Measurements from ENCODE around the gene CACNA1G. TPM values are rescaled to one million over a fixed set of nuclear protein-coding genes. Genes with fewer than 3 reads are reported as not detected.
A peak's percentile ranks its signal among the peaks of the same experiment; 100 is the strongest.

The CACNA1G gene
- total RNA-seq, 1 experiment from 2014 or later: 0.04 TPM

DNA sequence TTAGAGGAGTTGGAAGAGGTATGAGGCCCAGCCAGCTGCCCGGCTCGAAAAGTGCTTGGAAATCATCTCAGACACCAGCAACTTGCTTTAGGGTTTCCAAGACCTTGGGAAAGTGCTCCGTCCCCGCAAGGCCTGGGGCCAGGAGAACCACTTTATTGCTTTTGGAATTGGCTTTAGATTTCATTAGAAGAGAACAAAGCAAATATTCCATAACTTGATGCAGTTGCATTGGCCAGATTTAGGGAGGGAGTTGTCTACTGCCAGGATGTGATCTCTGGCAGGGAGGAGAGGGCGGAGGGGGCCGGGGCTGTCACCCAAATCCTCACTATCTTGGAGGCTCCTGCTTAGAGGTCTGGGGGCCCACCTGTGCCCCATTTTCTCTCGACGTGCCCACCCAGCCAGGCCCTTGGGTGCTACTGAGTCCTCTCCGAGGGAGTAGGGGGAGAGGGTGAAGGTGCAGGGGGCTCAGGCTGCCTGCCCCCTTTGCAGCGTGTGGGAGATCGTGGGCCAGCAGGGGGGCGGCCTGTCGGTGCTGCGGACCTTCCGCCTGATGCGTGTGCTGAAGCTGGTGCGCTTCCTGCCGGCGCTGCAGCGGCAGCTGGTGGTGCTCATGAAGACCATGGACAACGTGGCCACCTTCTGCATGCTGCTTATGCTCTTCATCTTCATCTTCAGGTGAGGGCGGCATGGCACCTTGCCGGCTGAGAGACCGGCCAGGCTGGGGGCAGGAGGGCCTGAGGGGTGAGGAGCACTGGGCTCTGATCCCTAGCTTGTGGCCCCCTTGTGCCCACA is 30.6 kb downstream of the CACNA1G start:
- Histone ChIP-seq H4K20me1 (ENCODE audit: low read length) (no peaks in the 10 kb centered on the region), H3K36me3 (ENCODE audit: low read depth, low read length) (no peaks in the 10 kb centered on the region), H2AFZ (ENCODE audit: low read length) (no peak overlapping the region), H3K79me2 (ENCODE audit: low read length) (no peaks in the 10 kb centered on the region), H3K9me3 (ENCODE audit: low read length) (no peaks in the 10 kb centered on the region), H3K4me2 (ENCODE audit: low read length) (no peak overlapping the region), H3K4me3 (ENCODE audit: low read length) (no peak overlapping the region), H3K27me3 (ENCODE audit: low read length) (no peaks in the 10 kb centered on the region), H3K4me1 (ENCODE audit: insufficient read depth, low read length) (no peaks in the 10 kb centered on the region), H3F3A (ENCODE audit: low read length, unreplicated experiment) (no peaks in the 10 kb centered on the region), H3K27ac (ENCODE audit: low read length) (no peak overlapping the region), H3K9me2 (replicated peaks; ENCODE audit: low read length) (no peaks in the 10 kb centered on the region), H3K9ac (ENCODE audit: low read length) (no peak overlapping the region)
- intact Hi-C loops (cut with micrococcal nuclease): no loop called here
- ChIA-PET CTCF (no interaction called here), POLR2A (ENCODE audit: unreplicated experiment) (no interaction called here)
- BruUV-seq (replicated peaks): no TSS peak
- ATAC-seq (no peak), DNase-seq (no peak)
- TF ChIP-seq EZH2phosphoT487 (IDR thresholded peaks at IDR 0.05; ENCODE audit: borderline replicate concordance, low read length) (no peak), EZH2 (IDR thresholded peaks at IDR 0.05; ENCODE audit: low read length, unreplicated experiment) (no peak)
- TF ChIP-seq, protein P1, sequence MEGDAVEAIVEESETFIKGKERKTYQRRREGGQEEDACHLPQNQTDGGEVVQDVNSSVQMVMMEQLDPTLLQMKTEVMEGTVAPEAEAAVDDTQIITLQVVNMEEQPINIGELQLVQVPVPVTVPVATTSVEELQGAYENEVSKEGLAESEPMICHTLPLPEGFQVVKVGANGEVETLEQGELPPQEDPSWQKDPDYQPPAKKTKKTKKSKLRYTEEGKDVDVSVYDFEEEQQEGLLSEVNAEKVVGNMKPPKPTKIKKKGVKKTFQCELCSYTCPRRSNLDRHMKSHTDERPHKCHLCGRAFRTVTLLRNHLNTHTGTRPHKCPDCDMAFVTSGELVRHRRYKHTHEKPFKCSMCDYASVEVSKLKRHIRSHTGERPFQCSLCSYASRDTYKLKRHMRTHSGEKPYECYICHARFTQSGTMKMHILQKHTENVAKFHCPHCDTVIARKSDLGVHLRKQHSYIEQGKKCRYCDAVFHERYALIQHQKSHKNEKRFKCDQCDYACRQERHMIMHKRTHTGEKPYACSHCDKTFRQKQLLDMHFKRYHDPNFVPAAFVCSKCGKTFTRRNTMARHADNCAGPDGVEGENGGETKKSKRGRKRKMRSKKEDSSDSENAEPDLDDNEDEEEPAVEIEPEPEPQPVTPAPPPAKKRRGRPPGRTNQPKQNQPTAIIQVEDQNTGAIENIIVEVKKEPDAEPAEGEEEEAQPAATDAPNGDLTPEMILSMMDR (conservative IDR thresholded peaks at IDR 0.05; ENCODE audit: low read depth, low read length): no peak

DNA sequence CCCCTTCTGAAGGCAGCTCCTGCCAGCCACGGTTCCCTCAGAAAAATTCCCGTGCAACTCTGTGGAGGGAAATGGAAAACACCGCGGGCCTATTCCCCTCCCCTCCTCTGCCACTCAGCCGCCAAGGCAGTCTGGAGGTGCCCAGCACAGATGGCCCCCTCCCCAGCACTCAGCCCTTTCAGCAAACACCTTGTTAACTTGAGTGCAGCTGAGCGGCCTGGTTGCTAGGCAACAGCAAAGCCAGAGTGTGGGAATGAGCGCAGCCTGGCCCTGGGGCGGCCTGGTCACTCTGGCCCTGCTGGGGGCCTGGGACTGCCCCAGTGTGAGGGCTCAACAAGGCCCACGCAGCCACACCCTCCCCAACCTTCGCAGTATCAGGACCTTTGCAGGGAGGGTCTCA is 32.8 kb downstream of the CACNA1G start:
- peak; percentile 53 for ATAC-seq
- H2AFZ ChIP-seq (ENCODE audit: low read length): no peak overlapping the region
- H3K9me2 ChIP-seq (replicated peaks; ENCODE audit: low read length): no peaks in the 10 kb centered on the region
- H3F3A ChIP-seq (ENCODE audit: low read length, unreplicated experiment): no peaks in the 10 kb centered on the region
- no TSS peak for BruUV-seq (replicated peaks)
- intact Hi-C loops (cut with micrococcal nuclease): no loop called here
- H3K79me2 ChIP-seq (ENCODE audit: low read length): no peaks in the 10 kb centered on the region
- no peak overlapping the region for H3K4me3 ChIP-seq (ENCODE audit: low read length)
- H3K4me1 ChIP-seq (ENCODE audit: insufficient read depth, low read length): no peaks in the 10 kb centered on the region
- no peaks in the 10 kb centered on the region for H4K20me1 ChIP-seq (ENCODE audit: low read length)
- DNase-seq: no peak
- H3K9me3 ChIP-seq (ENCODE audit: low read length): no peaks in the 10 kb centered on the region
- no peaks in the 10 kb centered on the region for H3K27me3 ChIP-seq (ENCODE audit: low read length)
- no peak for TF ChIP-seq EZH2phosphoT487 (IDR thresholded peaks at IDR 0.05; ENCODE audit: borderline replicate concordance, low read length)
- TF ChIP-seq, protein P1 (conservative IDR thresholded peaks at IDR 0.05; ENCODE audit: low read depth, low read length): no peak
- no peak for TF ChIP-seq EZH2 (IDR thresholded peaks at IDR 0.05; ENCODE audit: low read length, unreplicated experiment)
- ChIA-PET CTCF (no interaction called here), POLR2A (ENCODE audit: unreplicated experiment) (no interaction called here)
- H3K9ac ChIP-seq (ENCODE audit: low read length): no peak overlapping the region
- H3K27ac ChIP-seq (ENCODE audit: low read length): no peak overlapping the region
- no peaks in the 10 kb centered on the region for H3K36me3 ChIP-seq (ENCODE audit: low read depth, low read length)
- no peak overlapping the region for H3K4me2 ChIP-seq (ENCODE audit: low read length)

DNA sequence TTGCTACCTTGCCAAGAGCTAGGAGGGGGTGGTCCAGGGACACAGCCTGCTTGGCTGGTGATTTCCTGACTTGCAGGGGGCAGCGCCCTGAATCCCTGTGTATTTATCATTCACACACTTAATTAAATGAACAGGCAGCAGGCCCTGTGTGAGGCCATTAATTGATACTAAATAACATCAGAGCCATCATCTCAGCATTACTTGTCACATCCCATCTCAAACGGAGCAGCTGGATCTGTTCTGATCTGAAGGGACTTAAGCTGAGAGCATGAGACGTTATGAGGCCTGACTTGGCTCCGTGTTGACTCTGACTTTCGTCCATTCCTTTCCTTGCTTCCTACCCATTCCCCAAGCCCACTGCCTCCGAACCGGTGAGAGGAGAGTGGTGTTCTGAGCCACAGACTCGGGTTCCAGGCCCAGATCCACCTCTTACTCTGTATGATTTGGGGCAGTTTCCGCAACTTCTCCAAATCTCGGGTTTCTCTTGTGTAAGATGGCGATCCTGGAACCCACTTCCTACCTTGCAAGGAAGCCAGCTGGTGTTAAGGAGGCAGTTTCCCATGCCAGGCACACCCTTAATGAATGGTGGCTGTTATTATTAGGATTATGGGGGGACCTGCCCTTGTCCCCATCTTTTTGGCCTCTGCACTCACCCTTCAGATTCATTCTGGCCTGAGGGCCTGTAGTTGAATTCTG is 33.8 kb downstream of the CACNA1G start:
- ATAC-seq: no peak
- no peak for DNase-seq
- H4K20me1 ChIP-seq (ENCODE audit: low read length): no peaks in the 10 kb centered on the region
- no peaks in the 10 kb centered on the region for H3F3A ChIP-seq (ENCODE audit: low read length, unreplicated experiment)
- H3K4me1 ChIP-seq (ENCODE audit: insufficient read depth, low read length): no peaks in the 10 kb centered on the region
- no peaks in the 10 kb centered on the region for H3K9me3 ChIP-seq (ENCODE audit: low read length)
- ChIA-PET POLR2A (ENCODE audit: unreplicated experiment) (no interaction called here), CTCF (no interaction called here)
- H2AFZ ChIP-seq (ENCODE audit: low read length): no peak overlapping the region
- H3K79me2 ChIP-seq (ENCODE audit: low read length): no peaks in the 10 kb centered on the region
- TF ChIP-seq, protein P1 (conservative IDR thresholded peaks at IDR 0.05; ENCODE audit: low read depth, low read length): no peak
- TF ChIP-seq EZH2phosphoT487 (IDR thresholded peaks at IDR 0.05; ENCODE audit: borderline replicate concordance, low read length): no peak
- no peak for TF ChIP-seq EZH2 (IDR thresholded peaks at IDR 0.05; ENCODE audit: low read length, unreplicated experiment)
- intact Hi-C loops (cut with micrococcal nuclease): no loop called here
- no peak overlapping the region for H3K4me3 ChIP-seq (ENCODE audit: low read length)
- no peak overlapping the region for H3K27ac ChIP-seq (ENCODE audit: low read length)
- H3K36me3 ChIP-seq (ENCODE audit: low read depth, low read length): no peaks in the 10 kb centered on the region
- H3K27me3 ChIP-seq (ENCODE audit: low read length): no peaks in the 10 kb centered on the region
- H3K9me2 ChIP-seq (replicated peaks; ENCODE audit: low read length): no peaks in the 10 kb centered on the region
- no peak overlapping the region for H3K4me2 ChIP-seq (ENCODE audit: low read length)
- BruUV-seq (replicated peaks): no TSS peak
- no peak overlapping the region for H3K9ac ChIP-seq (ENCODE audit: low read length)

All from PC-3 (cell line).